ENCODE results near the gene LRRC37A2.
"Not testable (repeated sequence)": the region's sequence is repeated elsewhere in the genome, so short reads cannot be mapped to it uniquely, and the experiment has no call there.

Gene LRRC37A2

GRCh38 chr17:46598344-46598931 lies 86.2 kb downstream of the LRRC37A2 start:
- DNase-seq = not testable (repeated sequence)

GRCh38 chr17:46600767-46601166 lies 88.5 kb downstream of the LRRC37A2 start:
- not testable (repeated sequence) for DNase-seq

- not testable (repeated sequence) for DNase-seq
Measured at GRCh38 chr17:46603125-46603524, 90.9 kb downstream of the LRRC37A2 start.

All from OCI-M1 (cell line).